ENCODE results near the gene CITED4.

GRCh38 chr1:40890771-40891170 is 28.6 kb upstream of the CITED4 start:
- no peak for TF ChIP-seq HDGF (IDR thresholded peaks at IDR 0.05; ENCODE audit: borderline replicate concordance)
- no peak for TF ChIP-seq SP1 (IDR thresholded peaks at IDR 0.05)
- no peak for TF ChIP-seq FOXK2 (IDR thresholded peaks at IDR 0.05)

All from HEK293T (cell line).